HG03457 (cell line): ENCODE data around the gene TRAF3.
"Not testable (repeated sequence)": the region's sequence is repeated elsewhere in the genome, so short reads cannot be mapped to it uniquely, and the experiment has no call there.

Experiments used
- ATAC-seq: cut with Tn5 transposase; IDR thresholded peaks from one replicate; pipeline ENCODE4 v1.9.1; 2021; ENCODE audit warnings: moderate number of reproducible peaks; ENCODE audit not compliant: unreplicated experiment

Gene TRAF3

DNA sequence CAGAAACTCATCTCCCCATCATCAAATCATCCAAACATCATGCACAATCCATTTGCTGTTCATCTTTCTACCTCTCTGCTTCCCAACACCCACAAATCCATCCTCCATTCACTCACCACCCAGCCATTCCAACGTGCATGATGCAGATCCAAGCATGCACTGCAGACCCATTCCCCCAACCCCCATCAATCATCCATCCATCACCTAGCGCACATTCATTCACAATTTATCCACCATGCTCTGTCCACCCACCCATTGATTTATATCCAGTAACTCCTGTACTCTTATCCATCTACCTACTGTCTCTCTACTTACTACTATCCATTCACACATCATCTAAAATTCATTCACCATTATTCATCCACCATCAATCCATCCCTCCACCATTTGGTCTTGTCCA, 141.2 kb downstream of the TRAF3 start:
- ATAC-seq, result no peak

DNA sequence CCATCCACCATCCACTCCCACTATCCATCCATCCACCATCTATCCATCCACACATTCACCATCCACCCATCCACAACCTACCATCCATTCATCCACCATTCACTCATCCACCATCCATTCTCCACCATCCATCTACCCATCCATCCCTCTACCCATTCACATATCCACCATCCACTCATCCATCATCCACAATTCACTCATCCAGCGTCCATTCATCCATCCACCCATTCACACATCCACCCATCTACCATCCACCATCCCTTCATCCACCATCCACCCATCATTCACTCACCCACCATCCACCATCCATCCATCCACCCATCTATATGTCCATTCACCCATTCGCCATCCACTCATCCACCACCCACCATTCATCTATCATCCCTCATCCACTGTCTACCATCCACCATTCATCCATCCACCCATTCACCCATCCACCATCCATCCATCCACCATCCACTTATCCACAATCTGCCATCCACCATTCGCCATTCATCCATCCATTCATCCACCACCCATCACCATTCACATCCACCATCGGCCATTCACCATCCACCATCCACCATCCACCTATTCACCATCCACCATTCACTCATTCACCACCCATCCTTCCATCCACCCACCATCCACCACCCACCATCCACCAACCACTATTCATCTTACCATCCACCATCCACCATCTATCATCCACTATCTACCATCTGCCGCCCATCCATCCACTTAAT, 143.2 kb downstream of the TRAF3 start:
- ATAC-seq, result no peak

DNA sequence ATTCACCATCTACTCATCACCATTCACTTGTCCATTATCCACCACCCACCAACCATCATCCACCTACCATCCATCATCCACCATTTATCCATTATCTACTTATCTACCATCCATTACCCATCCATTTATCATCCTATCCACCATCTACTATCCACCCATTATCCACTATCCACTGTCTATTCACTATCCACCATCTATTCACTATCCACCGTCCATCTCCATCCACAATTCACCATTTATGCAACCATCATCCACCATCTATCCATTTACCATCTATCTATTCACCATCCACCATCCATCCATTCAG, 143.7 kb downstream of the TRAF3 start:
- no peak for ATAC-seq

DNA sequence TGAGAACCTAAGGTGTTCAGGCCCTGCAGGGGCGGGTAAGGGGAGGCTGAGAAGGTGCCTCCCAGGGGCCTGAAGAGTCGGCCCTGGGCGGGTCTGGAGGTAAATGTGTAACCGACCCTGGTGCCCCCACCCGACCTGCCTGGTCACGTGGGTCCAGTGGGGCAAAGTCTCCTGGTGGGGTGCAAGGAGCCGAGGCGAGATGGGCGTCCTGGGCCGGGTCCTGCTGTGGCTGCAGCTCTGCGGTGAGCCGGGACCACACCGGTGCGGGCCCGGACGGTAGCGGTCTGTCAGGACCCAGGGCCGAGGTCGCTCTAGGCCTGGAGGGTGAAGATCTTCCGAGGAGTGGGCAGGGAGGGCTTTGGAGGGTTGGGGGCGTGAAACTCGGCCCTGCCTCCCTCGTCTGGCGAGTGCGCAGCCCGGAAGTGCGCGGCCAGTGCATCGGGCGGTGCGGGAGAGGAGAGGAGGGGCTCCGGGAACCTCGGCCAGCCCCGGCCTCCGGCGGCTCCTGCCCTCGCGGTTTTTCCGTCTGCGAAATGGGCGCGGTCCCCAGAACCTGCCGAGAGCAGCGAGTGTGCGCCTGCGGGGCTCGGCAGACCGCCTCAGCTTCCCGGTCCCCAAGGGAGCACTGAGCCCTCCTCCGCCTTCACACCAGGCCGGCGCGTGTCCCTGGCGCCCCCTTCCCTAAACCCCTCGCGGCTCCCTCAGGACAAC, 145.4 kb downstream of the TRAF3 start, which contains the start of gene AMN:
Gene AMN, plus strand, starts transcription at position 174 of the 711 bp plus-strand sequence. Its CDS starts 26 bp downstream, at position 200.
- no peak for ATAC-seq

DNA sequence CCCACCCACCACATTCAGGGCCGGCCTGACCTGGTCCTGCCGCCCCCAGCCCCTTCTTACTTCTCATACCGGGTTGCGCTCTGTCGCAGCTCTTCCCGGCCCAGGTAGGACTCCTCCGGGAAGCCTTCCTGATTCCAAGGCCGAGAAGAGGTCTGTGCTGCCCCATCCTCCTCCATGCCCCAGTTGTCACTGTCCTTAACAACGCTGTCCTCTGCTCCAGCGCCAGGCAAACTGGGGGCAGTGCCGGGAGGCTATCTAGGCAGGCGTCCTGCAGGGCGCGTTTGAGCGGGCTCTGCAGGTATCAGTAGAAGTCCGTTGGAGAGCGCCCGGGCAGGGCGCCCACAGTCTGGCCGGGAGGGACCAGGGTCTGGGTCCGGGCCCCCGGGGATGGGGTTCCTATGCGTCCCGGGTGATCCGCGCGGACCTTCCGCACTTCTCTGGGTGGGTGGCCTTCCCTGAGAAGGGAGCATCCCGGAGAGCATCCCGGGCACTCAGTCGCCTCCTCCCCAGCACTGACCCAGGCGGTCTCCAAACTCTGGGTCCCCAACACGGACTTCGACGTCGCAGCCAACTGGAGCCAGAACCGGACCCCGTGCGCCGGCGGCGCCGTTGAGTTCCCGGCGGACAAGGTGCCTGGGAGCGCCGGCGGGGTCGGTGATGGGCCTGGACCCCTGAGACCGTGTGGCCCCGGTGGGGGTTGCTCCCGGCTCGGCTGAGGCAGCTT, 146.1 kb downstream of the TRAF3 start:
- no peak for ATAC-seq

DNA sequence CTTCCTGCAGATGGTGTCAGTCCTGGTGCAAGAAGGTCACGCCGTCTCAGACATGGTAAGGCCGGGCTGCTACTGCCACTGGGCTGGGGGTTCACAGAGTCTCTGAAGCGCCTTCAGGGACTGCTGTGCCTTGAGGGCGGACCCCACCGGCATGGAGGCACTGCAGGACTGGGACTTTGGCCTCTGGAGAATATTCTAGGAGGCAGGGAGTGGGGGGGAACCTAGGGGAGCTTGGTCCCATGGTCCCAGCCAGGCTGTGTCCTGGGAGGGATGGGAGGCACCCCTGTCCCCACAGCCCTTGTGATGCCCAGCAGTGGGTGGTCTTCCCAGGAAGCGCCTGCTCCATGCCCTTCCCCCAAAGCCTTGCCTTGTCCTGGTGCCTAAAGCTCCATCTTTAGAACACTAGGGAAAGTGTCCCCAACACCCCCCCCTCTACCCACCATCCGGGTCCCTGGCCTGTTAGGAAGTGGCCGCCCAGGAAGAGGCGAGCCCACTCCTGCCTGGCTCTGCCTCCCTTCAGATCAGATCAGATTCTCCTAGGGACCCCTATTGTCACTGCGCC, 146.8 kb downstream of the TRAF3 start:
- ATAC-seq, result no peak

DNA sequence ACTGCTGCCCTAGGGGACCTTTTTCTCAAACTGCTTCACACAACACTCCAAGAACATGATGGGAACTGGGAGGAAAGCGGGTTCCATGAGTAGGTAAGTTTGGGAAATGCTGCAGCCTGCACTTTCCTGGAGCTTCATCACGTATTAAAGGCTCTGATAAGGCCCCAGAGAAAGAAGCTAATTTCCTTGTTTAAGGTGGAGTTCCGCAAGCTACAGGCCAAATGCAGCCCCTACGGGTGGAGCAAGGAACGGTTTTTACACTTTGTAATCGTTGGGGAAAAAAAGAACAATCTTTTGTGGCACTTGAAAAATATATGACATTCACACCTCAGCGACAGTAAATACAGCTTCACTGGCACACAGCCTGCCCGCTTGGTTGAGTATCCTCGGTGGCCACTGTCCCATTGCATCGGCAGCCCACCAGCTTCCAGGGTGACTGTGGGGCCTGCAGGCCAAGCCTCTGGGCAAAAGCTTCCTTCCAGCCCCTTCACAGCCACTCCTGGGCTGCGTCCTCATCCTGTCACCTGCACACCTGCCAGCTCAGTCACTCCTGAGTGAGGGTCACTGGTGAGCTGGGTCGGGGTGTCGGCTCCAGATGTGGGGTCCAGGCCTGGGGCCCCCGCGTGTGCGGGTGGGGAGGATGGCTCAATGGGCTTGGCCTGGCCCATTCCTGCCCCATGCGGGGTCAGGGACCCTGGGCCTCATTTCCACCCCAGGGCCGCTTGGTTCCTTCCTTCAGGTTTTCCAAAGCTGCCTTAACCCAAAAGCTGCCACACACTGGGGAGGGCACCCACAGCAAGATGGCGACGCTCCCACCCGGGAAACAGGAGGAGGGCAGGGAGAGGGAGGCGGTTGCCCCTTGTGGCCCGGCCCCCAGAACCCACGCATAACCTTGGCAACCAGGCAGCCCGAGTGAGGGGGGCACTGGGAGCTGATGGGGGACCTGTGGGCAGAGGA, 147.7 kb downstream of the TRAF3 start:
- ATAC-seq, result no peak

DNA sequence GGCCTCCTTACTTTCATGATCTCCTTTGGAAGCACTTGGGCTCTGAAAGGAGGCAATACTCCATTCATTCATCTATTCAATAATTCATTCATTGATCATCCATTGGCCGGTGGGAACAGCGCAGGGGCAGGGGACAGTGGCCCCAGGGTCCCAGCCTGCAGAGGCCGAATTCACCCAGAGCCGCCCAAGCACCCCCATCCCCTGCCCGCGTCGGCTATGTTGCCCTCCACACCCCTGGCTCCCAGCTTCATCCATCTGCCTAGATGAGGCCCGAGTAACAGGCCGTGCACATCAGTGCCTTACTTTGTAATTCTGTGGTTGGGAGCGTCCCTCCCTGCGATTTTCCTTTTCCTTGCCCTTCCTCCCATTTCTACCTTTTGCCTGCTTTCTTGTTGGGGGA, 148.4 kb downstream of the TRAF3 start:
- no peak for ATAC-seq

DNA sequence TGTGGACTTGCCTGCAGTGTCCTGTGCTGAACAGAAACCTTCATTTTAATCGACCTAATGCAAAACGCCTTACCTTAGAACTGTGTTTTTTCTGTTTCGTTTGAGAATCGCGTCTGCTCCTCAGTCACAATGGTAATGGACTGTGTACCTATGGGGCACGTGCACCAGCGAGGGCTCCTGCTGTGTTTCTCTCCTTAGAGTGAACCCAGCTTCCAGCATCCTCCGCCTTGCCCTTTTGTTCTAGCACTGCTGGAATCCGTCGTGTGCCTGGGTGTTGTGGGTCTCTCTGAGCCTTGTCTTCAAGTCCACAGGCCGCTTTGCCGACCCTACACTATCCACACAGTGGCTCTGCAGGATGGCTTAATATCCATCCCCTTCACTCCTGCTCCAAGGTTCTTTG, 148.9 kb downstream of the TRAF3 start:
- ATAC-seq, result no peak

DNA sequence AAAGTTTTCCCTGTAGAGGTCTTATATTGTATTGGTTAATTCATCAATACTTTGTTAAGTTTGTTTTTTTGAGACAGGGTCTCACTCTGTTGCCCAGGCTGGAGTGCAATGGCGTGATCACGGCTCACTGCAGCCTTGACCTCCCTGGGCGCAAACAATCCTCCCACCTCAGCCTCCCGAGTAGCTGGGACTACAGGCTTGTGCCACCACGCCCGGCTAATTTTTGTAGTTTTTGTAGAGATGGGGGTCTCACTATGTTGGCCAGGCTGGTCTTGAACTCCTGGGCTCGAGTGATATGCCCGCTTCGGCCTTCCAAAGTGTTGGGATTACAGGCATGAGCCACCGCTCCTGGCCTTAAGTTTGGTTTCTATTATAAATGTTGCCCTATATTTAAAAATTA, 149.6 kb downstream of the TRAF3 start:
- not testable (repeated sequence) for ATAC-seq

DNA sequence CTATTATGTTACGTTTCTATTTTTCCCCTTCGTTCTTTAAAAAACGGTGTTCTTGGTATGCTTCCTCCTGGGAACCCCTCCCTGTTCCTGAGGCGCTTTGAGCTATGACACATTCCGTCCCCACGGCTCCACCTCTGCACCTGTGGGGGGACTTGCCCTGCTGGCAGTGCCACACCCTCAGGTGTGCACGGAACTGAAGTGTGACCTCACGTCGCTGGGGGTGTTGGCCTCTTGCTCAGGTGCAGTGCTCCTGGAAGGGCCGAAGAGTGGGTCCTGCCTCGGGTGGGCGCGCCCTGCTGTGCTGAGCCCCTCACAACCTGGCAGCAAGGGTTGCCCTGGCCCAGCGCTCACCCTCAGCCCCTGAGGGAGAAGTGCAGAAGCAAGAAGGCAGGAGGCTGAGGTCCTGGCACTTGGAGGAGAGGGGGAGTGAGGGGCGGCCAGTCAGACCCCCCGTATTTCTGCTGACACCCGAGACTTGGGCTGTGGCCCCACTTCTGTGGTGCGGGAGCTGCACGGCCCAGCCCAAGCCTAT, 150.2 kb downstream of the TRAF3 start:
- ATAC-seq, result no peak

DNA sequence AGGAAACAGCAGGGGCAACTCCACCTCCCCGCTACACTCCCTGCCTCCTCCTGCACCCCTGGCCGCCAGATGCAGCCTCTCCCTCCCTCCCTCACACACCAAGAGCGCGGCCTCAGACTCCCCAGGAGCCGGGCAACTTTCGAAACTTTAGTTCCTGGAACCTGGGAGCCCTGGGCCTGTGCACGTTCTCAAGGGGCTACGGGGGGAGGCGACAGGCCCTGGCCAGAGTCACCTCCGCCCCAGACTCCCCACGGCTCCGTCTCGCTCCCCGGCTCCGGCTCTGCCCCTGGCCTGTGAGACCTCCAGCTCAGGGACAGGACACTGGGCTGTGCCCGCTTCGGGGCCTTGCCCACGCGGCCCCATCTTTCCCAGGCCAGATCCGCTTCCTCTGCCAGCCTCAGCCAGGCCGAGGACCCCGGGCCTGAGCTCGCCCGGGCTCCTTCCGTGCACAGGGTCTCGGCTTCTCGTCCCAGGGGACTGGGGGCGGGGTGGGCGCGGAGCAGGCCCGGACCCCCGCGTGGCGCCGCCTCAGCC, 150.7 kb downstream of the TRAF3 start:
- ATAC-seq, result no peak

DNA sequence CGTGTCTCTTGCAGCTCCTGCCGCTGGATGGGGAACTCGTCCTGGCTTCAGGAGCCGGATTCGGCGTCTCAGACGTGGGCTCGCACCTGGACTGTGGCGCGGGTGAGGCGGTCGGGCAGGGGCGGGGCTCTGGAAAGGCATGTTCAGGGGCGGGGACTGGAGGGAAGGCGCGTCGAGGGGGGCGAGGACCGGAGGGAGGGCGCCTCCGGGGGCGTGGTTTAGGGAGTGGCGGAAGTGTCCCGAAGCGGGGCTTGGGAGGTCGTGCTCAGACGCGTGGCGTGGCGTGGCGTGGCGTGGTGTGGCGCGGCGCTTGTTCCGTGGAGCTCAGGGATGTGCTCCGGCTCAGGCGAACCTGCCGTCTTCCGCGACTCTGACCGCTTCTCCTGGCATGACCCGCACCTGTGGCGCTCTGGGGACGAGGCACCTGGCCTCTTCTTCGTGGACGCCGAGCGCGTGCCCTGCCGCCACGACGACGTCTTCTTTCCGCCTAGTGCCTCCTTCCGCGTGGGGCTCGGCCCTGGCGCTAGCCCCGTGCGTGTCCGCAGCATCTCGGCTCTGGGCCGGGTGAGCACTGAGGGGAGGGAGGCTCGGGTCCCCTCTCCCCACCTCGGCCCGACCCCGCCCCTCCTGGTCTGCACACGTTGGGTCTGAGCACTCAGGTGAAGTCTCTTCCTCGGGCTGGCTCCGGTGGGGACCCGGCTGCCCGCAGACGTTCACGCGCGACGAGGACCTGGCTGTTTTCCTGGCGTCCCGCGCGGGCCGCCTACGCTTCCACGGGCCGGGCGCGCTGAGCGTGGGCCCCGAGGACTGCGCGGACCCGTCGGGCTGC, 151.4 kb downstream of the TRAF3 start:
- ATAC-seq, result peak; percentile 63

DNA sequence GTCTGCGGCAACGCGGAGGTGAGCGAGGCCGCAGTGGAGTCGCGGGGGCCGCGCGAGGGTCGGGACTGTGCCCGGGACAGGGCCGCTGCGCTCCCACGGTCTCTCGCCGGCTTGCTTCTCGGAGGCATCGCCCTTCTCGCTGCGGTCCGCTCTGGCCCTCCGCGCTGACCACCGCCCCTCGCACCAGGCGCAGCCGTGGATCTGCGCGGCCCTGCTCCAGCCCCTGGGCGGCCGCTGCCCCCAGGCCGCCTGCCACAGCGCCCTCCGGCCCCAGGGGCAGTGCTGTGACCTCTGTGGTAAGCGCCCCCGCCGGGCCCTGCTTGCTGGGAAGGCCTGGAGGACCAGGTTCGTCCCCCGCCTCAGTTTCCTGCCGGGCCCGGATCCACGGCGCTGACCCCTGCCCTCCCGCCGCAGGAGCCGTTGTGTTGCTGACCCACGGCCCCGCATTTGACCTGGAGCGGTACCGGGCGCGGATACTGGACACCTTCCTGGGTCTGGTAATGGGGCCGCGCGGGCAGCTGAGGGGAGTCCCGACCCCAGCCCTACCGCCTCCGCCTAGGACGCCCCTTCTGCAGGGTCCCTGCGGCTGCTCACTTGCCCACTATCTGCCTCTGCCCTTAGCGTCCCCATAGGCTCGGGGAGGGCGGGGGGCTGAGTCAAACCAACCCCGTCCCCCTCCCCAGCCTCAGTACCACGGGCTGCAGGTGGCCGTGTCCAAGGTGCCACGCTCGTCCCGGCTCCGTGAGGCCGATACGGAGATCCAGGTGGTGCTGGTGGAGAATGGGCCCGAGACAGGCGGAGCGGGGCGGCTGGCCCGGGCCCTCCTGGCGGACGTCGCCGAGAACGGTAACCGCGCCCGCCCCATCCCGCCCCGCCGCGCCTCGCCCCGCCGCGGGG, 152.2 kb downstream of the TRAF3 start:
- ATAC-seq, result no peak

DNA sequence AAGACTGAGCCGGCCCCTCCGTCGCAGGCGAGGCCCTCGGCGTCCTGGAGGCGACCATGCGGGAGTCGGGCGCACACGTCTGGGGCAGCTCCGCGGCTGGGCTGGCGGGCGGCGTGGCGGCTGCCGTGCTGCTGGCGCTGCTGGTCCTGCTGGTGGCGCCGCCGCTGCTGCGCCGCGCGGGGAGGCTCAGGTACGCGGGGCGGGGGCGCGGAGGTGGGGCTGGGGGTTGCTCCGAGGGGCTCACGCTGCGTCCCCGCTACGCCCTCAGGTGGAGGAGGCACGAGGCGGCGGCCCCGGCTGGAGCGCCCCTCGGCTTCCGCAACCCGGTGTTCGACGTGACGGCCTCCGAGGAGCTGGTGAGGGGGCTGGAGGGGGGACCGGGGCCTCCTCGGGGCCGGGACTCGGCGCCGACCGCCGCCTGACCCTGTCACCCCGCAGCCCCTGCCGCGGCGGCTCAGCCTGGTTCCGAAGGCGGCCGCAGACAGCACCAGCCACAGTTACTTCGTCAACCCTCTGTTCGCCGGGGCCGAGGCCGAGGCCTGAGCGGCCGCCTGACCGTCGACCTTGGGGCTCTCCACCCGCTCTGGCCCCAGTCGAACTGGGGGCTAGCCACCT, 153.0 kb downstream of the TRAF3 start:
- ATAC-seq, result no peak

DNA sequence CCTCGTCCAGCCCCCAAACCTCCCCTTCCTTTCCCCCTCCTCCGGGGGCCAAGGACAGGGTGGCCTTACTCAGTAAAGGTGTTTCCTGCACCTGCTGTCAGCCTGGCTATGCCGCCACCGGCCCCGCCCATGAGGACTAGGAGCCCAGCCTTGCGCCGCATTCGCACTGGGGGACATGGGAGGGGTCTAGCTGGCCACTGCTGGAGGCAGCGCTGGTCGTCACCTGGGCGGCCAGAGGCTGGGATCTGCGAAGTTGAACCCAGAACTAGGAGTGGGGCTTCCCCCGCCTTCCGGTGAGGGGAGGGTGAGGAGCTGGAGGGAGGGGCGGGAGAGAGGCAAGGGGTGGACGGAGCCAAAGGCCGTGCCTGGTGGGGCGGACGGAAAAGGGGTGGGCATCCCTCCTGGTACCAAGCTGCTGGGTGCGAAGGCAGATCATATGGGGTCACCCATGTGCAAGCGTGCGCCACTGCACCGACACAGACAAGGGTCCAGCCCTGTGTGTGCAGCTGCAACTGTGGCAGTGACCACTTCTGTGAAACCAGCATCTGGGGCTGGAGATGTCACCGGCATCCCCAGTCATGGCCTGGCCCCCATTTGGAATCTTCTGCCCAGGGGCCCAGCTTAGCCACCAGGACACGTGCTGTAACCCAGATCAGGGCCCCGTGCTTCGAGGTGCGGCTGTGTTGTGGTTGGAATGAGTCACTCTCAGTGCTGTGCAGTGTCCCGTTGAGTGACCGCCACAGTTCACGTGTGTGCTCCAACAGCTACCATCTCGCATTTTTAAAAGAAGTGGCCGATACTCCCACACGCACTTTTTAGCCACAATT, 153.7 kb downstream of the TRAF3 start:
- ATAC-seq, result no peak
